GM13976 (cell line): ENCODE data around the gene CCDC192.
"Not testable (repeated sequence)": the region's sequence is repeated elsewhere in the genome, so short reads cannot be mapped to it uniquely, and the experiment has no call there.

Experiments used
- DNase-seq: peaks from one replicate; pipeline ENCODE4 v3.0.0; 2012; ENCODE audit warnings: low spot score
- in situ Hi-C: fragments of 300-500 bp; cut with MboI; formaldehyde crosslinking; loops from one replicate; pipeline ENCODE4 v1.12.0; 2022; ENCODE audit warnings: low sequenced_read_pairs, mixed read lengths, inconsistent platforms; ENCODE audit not compliant: unreplicated experiment
- TF ChIP-seq, protein P1 (sequence below): IDR thresholded peaks from 2 replicates; pipeline ENCODE4 v1.5.1; 2012; ENCODE audit warnings: borderline replicate concordance, mild to moderate bottlenecking; ENCODE audit not compliant: insufficient read depth; ENCODE audit errors: extremely low read depth, missing control alignments, control extremely low read depth

Gene CCDC192

DNA sequence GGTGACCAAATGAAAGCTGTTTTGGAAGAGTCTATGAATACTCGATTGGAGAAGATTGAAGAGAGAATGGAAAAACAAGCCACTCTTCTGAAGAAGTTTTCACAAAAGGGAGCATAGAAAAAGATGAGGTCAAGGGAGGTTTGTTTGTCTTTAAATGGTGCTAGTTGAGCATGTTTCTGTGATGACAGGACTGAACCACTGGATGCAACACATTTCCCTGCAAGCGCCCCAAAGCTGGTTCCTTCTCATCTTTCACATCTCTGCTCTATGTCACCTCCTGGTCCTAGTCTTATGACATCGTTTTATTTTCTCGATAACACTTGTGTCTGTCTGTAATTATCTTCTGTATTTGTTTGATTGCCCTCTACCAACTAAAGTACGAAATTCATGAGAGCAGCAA, 3.8 kb upstream of the CCDC192 start:
- TF ChIP-seq, protein P1, sequence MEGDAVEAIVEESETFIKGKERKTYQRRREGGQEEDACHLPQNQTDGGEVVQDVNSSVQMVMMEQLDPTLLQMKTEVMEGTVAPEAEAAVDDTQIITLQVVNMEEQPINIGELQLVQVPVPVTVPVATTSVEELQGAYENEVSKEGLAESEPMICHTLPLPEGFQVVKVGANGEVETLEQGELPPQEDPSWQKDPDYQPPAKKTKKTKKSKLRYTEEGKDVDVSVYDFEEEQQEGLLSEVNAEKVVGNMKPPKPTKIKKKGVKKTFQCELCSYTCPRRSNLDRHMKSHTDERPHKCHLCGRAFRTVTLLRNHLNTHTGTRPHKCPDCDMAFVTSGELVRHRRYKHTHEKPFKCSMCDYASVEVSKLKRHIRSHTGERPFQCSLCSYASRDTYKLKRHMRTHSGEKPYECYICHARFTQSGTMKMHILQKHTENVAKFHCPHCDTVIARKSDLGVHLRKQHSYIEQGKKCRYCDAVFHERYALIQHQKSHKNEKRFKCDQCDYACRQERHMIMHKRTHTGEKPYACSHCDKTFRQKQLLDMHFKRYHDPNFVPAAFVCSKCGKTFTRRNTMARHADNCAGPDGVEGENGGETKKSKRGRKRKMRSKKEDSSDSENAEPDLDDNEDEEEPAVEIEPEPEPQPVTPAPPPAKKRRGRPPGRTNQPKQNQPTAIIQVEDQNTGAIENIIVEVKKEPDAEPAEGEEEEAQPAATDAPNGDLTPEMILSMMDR = no peak
- in situ Hi-C loops = no loop called here
- no peak for DNase-seq

DNA sequence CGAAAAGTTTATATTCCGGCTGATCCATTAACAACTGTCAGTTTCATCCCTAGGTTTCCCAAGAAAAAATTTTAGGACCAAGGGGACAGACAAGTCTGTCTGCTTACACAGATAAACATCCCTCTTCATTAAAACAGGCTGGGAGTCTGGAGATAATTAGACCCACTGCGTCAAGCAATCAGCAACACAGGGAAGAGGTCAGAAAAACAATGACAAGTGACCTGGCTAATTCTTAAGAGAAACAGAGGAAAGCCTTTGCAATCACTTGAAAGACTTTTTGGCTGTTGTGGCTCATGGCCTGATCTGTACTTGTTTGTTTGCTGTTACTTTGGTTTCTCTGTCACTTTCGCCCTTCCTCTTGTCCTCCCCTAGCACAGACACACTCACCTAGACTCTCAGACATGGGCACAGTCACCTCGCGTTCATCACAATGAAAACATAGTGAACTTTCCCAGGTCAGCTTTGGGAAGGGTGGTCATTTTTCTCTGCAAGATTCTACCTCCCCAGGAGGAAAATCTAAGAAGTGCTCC, 2.9 kb upstream of the CCDC192 start:
- TF ChIP-seq, protein P1 = no peak
- DNase-seq = no peak
- in situ Hi-C loops = no loop called here

DNA sequence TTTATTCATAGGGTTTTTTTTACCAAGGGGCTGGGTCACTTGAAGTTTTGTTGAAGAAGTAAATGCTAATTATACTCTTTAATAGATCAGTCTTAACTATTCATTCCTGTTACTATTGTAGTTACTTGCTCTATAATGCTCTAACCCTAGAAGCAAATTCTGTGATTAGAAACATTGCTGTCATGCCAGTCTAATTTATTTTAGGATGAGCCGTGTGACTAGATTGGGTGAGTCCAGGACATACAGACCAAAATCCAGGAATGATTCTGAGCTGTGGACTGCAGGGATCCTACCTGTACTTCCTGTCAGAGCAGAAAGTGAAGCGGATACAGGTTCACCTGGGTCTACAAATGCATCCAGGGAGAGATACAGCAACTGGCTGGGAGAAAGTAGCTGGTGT, 757 bp upstream of the CCDC192 start:
- in situ Hi-C loops = no loop called here
- DNase-seq = no peak
- TF ChIP-seq, protein P1 = no peak

DNA sequence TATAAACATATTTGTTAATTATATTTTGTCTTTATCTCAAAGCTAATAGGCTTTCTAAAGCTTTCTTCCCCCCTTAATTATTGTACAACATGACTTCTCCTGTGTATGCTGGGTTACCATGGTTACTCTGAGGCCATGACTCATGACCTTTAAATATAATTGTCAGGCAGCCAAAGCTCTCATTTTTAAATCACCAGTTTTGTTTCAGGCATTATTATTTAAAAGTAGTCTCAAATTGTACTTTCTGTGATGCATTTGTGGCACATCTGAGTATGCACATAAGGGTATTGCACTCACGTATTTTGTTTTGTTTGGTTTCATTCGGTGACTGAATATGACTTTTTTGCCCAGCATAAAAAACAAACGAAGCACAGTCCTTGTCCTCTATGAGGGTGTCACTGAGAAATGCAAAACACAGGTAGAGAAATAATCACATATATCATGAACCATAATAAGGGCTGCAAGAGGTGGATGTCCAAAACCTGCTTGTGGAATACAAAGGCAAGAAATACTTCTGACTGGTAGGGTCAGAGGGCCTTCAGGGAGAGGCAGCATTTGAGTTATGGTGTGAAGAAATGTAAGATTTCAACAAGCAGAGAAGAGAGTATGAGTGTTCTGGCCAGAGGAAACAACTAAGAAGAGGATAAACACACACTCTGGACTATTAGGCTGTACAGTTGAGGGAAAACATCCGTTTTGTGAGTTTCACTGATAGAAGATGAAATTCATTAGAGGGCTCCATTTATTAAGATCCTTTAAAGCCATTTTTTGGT, 2.1 kb downstream of the CCDC192 start:
- TF ChIP-seq, protein P1 = no peak
- DNase-seq = no peak
- in situ Hi-C loops = no loop called here

DNA sequence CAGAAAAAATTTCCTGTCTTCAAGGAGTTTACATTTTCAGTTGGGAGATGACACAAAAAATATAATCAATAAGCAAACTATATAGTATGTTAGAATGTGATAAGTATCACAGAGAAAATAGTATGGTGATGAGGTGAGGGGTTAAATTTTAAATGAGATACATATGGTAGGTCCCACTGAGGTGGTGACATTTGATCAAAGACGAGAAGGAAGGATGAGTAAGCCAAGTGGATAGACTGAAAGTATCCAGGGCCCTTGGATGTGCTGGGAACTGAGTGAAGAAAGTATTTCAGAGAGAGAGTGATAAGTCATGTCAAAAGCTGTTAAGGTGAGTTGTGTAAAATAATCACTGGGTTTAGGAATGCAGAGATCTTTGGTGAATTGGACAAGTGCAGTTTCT, 3.5 kb downstream of the CCDC192 start:
- TF ChIP-seq, protein P1 = no peak
- no peak for DNase-seq
- in situ Hi-C loops = no loop called here

DNA sequence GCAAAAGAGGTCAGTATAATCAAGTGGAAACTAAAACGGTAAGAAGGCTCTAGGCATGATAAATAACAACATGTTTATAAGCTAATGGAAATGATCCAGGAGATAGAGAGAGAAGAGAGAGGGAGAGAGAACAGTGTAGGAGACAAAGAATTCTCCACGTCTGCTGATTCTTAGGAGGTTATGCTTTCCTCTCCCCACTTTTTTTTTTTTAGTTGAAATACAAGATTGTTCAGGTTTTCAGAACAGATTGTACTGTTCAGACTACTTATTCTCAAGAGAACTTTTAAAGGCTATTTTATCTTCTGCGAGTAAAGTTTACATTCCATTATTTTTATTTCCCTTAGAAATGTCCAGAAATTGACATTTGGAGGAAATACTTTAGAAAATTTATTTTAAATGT, 4.0 kb downstream of the CCDC192 start:
- TF ChIP-seq, protein P1 = no peak
- no peak for DNase-seq
- in situ Hi-C loops = no loop called here

DNA sequence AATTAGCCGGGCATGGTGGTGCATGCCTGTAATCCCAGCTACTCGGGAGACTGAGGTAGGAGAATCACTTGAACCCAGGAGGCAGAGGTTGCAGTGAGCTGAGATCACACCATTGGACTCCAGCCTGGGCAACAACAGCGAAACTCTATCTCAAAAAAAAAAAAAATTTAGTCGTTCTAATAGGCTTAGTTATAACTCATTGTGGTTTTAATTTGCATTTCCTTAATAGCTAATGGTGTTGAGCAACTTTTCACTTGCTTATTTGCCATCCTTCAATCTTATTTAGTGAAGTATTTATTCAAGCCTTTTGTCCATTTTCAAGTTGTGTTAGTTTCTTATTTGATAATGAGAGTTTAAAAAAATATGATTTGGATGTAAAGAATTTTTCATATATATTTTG, 9.9 kb downstream of the CCDC192 start:
- in situ Hi-C loops, DNase-seq: not testable (repeated sequence)
